ENCODE data around the gene MVK. TPM values are rescaled to one million over a fixed set of nuclear protein-coding genes. Genes with fewer than 3 reads are reported as not detected.

The MVK gene
- total and polyA plus RNA-seq, 7 donors: 9.1 to 40.8 (median 13.8) TPM

DNA sequence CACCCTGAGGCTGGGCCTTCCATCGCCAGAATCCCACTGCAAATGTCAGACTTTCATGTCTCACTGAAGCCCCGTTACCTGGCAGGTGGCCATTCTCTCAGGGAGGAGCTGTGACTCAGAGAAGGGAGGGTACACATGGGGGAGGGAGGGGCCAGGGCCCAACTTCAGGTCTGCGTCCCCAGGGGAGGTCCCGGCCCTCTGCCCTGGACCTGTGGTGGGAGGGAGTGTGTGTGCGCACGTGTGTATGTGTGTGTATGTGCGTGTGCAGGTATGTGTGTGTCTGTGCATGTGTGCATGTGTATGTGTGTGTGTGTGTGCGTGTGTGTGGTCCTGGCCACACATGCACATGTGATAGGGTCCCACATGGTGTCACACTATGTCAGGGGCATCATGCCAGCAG, 50.9 kb downstream of the MVK start:
- peaks cover 0 to 17% (median 7%) of the 10 kb centered on the region in 3 donors for H3K27me3 ChIP-seq
- WGBS, 2 donors: 73 to 87% methylated on average over 8 of the region's 8 CpGs
- no peak overlapping the region for H3K4me3 ChIP-seq
- DNase-seq: no peak
- no peaks in the 10 kb centered on the region for H3K9me3 ChIP-seq
- intact Hi-C loops (cut with DNase I): no loop called here
- no peaks in the 10 kb centered on the region for H3K4me1 ChIP-seq
- no peak overlapping the region for H3K27ac ChIP-seq
- no peaks in the 10 kb centered on the region for H3K36me3 ChIP-seq
- TF ChIP-seq POLR2AphosphoS5 (IDR thresholded peaks at IDR 0.05) (no peak), POLR2A (IDR thresholded peaks at IDR 0.05) (no peak), EP300 (IDR thresholded peaks at IDR 0.05) (no peak)
- TF ChIP-seq, protein P1, sequence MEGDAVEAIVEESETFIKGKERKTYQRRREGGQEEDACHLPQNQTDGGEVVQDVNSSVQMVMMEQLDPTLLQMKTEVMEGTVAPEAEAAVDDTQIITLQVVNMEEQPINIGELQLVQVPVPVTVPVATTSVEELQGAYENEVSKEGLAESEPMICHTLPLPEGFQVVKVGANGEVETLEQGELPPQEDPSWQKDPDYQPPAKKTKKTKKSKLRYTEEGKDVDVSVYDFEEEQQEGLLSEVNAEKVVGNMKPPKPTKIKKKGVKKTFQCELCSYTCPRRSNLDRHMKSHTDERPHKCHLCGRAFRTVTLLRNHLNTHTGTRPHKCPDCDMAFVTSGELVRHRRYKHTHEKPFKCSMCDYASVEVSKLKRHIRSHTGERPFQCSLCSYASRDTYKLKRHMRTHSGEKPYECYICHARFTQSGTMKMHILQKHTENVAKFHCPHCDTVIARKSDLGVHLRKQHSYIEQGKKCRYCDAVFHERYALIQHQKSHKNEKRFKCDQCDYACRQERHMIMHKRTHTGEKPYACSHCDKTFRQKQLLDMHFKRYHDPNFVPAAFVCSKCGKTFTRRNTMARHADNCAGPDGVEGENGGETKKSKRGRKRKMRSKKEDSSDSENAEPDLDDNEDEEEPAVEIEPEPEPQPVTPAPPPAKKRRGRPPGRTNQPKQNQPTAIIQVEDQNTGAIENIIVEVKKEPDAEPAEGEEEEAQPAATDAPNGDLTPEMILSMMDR (IDR thresholded peaks at IDR 0.05): no peak

DNA sequence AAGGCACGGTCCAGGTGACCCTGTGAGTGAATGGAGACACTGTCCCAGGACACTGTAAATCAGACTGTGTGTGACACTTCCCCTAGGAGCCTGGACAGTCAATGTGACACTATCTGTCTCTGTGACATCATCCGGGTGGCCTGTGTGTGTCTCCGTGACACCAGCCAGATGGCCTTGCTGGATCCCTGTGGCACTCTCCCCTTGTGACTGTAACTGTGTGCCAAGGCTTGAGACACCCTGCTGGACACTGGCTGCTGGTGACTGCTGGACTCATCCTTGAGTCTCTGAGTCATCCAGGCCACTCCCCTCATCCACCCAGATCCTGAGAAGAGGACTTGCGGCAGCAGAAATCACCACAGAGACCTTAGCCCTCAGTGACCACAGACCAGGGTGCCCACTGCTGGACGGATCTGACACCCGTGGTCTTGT, 51.6 kb downstream of the MVK start:
- H3K27ac ChIP-seq: no peak overlapping the region
- TF ChIP-seq, protein P1 (IDR thresholded peaks at IDR 0.05): no peak
- TF ChIP-seq EP300 (IDR thresholded peaks at IDR 0.05) (no peak), POLR2AphosphoS5 (IDR thresholded peaks at IDR 0.05) (no peak), POLR2A (IDR thresholded peaks at IDR 0.05) (no peak)
- H3K4me3 ChIP-seq: no peak overlapping the region
- no peaks in the 10 kb centered on the region for H3K9me3 ChIP-seq
- H3K27me3 ChIP-seq: peaks cover 0 to 23% (median 7%) of the 10 kb centered on the region in 3 donors
- 78 to 81% methylated on average over 6 of the region's 6 CpGs for WGBS, 2 donors
- intact Hi-C loops (cut with DNase I): no loop called here
- no peaks in the 10 kb centered on the region for H3K36me3 ChIP-seq
- DNase-seq: no peak
- H3K4me1 ChIP-seq: no peaks in the 10 kb centered on the region

DNA sequence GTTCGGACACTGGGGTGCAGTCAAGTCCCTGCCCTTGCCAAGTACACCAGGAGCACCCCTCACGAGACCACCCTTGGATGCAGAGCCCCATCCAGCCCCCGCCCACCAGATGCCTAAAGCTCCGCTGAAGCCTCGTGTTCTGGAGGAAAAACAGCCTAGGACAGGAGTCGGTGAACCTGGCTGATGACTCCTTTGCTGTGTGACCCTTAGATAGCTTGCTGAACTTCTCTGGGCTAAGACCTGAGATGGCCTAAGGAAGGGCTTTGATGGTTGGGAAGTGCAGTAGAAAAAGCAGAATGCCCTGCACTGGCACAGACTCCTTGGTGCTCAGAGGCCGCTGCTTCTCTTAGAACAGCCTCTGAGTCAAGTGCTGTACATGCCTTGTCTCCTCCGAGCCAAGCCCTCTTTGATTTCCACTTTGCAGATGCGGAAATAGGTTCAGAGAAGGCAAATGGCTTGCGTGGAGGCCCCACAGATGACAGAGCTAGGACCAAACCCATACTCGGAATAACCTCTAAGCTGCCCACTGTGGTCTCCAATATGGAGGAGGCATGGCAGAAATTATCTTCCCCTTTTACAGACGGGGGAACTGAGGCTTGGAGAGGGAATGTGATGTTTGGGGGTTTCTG, 52.3 kb downstream of the MVK start:
- no peak for DNase-seq
- Histone ChIP-seq H3K4me3 (no peak overlapping the region), H3K36me3 (no peaks in the 10 kb centered on the region), H3K4me1 (no peaks in the 10 kb centered on the region), H3K9me3 (no peaks in the 10 kb centered on the region), H3K27me3 (peaks cover 0 to 30% (median 12%) of the 10 kb centered on the region in 3 donors), H3K27ac (no peak overlapping the region)
- WGBS, 2 donors: 72 to 87% methylated on average over 12 of the region's 12 CpGs
- intact Hi-C loops (cut with DNase I): no loop called here
- TF ChIP-seq POLR2AphosphoS5 (IDR thresholded peaks at IDR 0.05) (no peak), EP300 (IDR thresholded peaks at IDR 0.05) (no peak), POLR2A (IDR thresholded peaks at IDR 0.05) (no peak)
- TF ChIP-seq, protein P1 (IDR thresholded peaks at IDR 0.05): no peak

DNA sequence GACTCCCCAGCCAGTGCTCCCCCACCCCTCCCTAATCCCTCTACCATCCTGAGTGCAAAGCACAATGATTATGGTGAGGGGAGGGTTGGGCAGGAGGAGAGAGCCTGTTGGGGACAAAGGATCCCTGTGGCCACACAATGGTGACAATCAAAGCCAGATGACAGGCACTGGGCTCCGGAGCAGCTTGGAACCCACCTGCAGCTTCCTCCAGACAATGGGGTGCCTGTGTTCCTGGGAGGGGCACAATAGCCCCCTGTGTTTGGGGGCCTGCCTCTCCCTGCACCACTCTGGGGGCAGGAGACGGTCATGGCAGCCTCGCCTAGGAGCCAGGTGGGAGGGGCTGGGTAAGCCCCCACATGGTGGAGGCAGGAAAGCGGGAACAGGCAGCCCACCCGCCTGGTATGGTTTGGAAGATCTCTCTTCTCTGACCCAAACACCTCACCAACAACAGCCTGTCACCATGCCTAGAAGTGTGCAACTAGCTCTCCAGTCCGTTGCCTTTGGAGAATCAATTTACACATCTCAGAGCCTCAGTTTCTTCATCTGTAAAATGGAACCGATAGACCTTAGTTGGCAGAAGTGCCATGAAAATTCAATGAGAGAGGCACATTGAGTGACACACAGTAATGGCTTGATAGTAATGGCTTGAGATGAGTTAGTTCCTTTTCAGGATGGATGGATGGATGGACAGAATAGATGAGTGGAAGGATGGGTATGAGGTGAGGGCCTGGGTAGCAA, 53.0 kb downstream of the MVK start:
- TF ChIP-seq, protein P1 (IDR thresholded peaks at IDR 0.05): no peak
- TF ChIP-seq EP300 (IDR thresholded peaks at IDR 0.05) (no peak), POLR2A (IDR thresholded peaks at IDR 0.05) (no peak), POLR2AphosphoS5 (IDR thresholded peaks at IDR 0.05) (no peak)
- DNase-seq: no peak
- Histone ChIP-seq H3K36me3 (no peaks in the 10 kb centered on the region), H3K4me3 (no peak overlapping the region), H3K27me3 (peaks cover 0 to 32% (median 17%) of the 10 kb centered on the region in 3 donors), H3K27ac (no peak overlapping the region), H3K9me3 (no peaks in the 10 kb centered on the region), H3K4me1 (no peaks in the 10 kb centered on the region)
- WGBS, 2 donors: 66 to 75% methylated on average over 7 of the region's 7 CpGs
- intact Hi-C loops (cut with DNase I): no loop called here
